ENCODE data around the gene LCN9. TPM values are rescaled to one million over a fixed set of nuclear protein-coding genes. Genes with fewer than 3 reads are reported as not detected.

LCN9 gene
- total and polyA plus RNA-seq, 8 donors, result not detected

- H3K4me3 ChIP-seq, result no peak overlapping the region
- H3K27me3 ChIP-seq, result peaks cover 0 to 77% (median 3%) of the 10 kb centered on the region in 3 donors
- DNase-seq, result no peak
- TF ChIP-seq EP300 (IDR thresholded peaks at IDR 0.05), result no peak
- no peak for TF ChIP-seq POLR2A (IDR thresholded peaks at IDR 0.05)
- no peak for TF ChIP-seq CTCF (IDR thresholded peaks at IDR 0.05)
- no peak for TF ChIP-seq POLR2AphosphoS5 (IDR thresholded peaks at IDR 0.05)
- H3K9me3 ChIP-seq, result no peaks in the 10 kb centered on the region
- no peak overlapping the region for H3K27ac ChIP-seq
- no peaks in the 10 kb centered on the region for H3K4me1 ChIP-seq
- 57 to 83% (median 73%) methylated on average over 2 to 11 of the region's 11 CpGs for WGBS, 5 donors
- H3K36me3 ChIP-seq, result no peaks in the 10 kb centered on the region
- intact Hi-C loops (cut with DNase I; ENCODE audit: low total_unique reads), result no loop called here
These were observed 30.7 kb downstream of the LCN9 start for GRCh38 chr9:135693771-135694170.

- no peaks in the 10 kb centered on the region for H3K9me3 ChIP-seq
- peaks cover 0 to 77% (median 3%) of the 10 kb centered on the region in 3 donors for H3K27me3 ChIP-seq
- H3K4me3 ChIP-seq, result no peak overlapping the region
- intact Hi-C loops (cut with DNase I; ENCODE audit: low total_unique reads), result no loop called here
- WGBS, 5 donors, result 46 to 56% (median 54%) methylated on average over 13 to 18 of the region's 18 CpGs
- no peak for DNase-seq
- no peak overlapping the region for H3K27ac ChIP-seq
- no peaks in the 10 kb centered on the region for H3K36me3 ChIP-seq
- H3K4me1 ChIP-seq, result no peaks in the 10 kb centered on the region
- TF ChIP-seq POLR2AphosphoS5 (IDR thresholded peaks at IDR 0.05) (no peak), POLR2A (IDR thresholded peaks at IDR 0.05) (no peak), CTCF (IDR thresholded peaks at IDR 0.05) (no peak), EP300 (IDR thresholded peaks at IDR 0.05) (no peak)
These were observed 31.3 kb downstream of the LCN9 start for GRCh38 chr9:135694414-135694813.

- no peaks in the 10 kb centered on the region for H3K36me3 ChIP-seq
- H3K27me3 ChIP-seq, result peaks cover 0 to 77% (median 3%) of the 10 kb centered on the region in 3 donors
- DNase-seq, result no peak
- WGBS, 5 donors, result 72 to 98% (median 83%) methylated on average over 8 to 16 of the region's 16 CpGs
- H3K4me3 ChIP-seq, result no peak overlapping the region
- H3K9me3 ChIP-seq, result no peaks in the 10 kb centered on the region
- no peaks in the 10 kb centered on the region for H3K4me1 ChIP-seq
- intact Hi-C loops (cut with DNase I; ENCODE audit: low total_unique reads), result no loop called here
- H3K27ac ChIP-seq, result no peak overlapping the region
- TF ChIP-seq POLR2AphosphoS5 (IDR thresholded peaks at IDR 0.05) (no peak), CTCF (IDR thresholded peaks at IDR 0.05) (no peak), EP300 (IDR thresholded peaks at IDR 0.05) (no peak), POLR2A (IDR thresholded peaks at IDR 0.05) (no peak)
These were observed 31.9 kb downstream of the LCN9 start for GRCh38 chr9:135695036-135695435.

GRCh38 chr9:135695642-135696041 lies 32.5 kb downstream of the LCN9 start:
- H3K27me3 ChIP-seq, result peaks cover 0 to 77% (median 3%) of the 10 kb centered on the region in 3 donors
- no peak overlapping the region for H3K27ac ChIP-seq
- TF ChIP-seq CTCF (IDR thresholded peaks at IDR 0.05), result no peak
- no peak for TF ChIP-seq POLR2A (IDR thresholded peaks at IDR 0.05)
- TF ChIP-seq POLR2AphosphoS5 (IDR thresholded peaks at IDR 0.05), result no peak
- no peak for TF ChIP-seq EP300 (IDR thresholded peaks at IDR 0.05)
- no peaks in the 10 kb centered on the region for H3K9me3 ChIP-seq
- no peaks in the 10 kb centered on the region for H3K4me1 ChIP-seq
- 70 to 88% (median 82%) methylated on average over 2 to 12 of the region's 12 CpGs for WGBS, 5 donors
- no peak for DNase-seq
- intact Hi-C loops (cut with DNase I; ENCODE audit: low total_unique reads), result no loop called here
- H3K36me3 ChIP-seq, result no peaks in the 10 kb centered on the region
- H3K4me3 ChIP-seq, result no peak overlapping the region

Measured in stomach (tissue), 9 donors.